GM23338 (cell line): ENCODE data around the gene RNU5D-1.

Experiments used
- CREB1 ChIP-seq: fragments of 250-450 bp; sonication (Bioruptor Pico); IDR thresholded peaks from 2 replicates; pipeline ENCODE4 v1.5.0; 2020; ENCODE audit warnings: low read depth, mild to moderate bottlenecking, moderate library complexity
- EZH2 ChIP-seq: fragments of 200-600 bp; sonication (generic); IDR thresholded peaks from one replicate; pipeline ENCODE4 v1.8.0; 2017; ENCODE audit warnings: antibody characterized with exemption, mild to moderate bottlenecking, low read depth; ENCODE audit not compliant: unreplicated experiment
- NANOG ChIP-seq: IDR thresholded peaks from 2 replicates; pipeline ENCODE4 v1.6.1; 2016; ENCODE audit warnings: antibody characterized with exemption, borderline replicate concordance
- POLR2AphosphoS5 ChIP-seq: IDR thresholded peaks from 2 replicates; pipeline ENCODE4 v1.6.1; 2016; ENCODE audit warnings: antibody characterized with exemption, low read depth
- TF ChIP-seq, protein P1 (sequence below), 2 experiments: fragments of 200-600 bp in 1 of 2; sonication (generic) in 1 of 2; conservative IDR thresholded peaks; 2 replicates each; pipeline versions ENCODE4 v1.5.1 to v1.6.1; 2016 to 2017; ENCODE audit warnings: antibody characterized with exemption in 2 of 2, low read depth in 2 of 2, mild to moderate bottlenecking in 2 of 2, moderate library complexity in 1 of 2

DNA sequence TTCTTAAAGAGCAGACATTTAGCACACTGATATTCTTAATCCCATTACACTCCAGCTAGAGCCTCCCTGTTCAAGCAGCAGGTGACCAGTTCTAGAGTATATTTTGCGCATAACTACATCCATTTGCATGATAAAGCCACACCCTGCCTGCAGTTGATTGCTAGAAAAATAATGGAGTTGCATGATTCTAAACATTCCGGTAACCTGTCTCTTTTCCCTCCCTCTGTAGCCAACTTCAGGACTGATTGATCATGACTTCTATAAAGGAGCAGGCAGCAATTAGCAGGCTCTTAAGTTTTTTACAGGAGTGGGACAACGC is 41.6 kb downstream of the RNU5D-1 start:
- no peak for TF ChIP-seq POLR2AphosphoS5
- no peak for TF ChIP-seq NANOG
- TF ChIP-seq, protein P1, sequence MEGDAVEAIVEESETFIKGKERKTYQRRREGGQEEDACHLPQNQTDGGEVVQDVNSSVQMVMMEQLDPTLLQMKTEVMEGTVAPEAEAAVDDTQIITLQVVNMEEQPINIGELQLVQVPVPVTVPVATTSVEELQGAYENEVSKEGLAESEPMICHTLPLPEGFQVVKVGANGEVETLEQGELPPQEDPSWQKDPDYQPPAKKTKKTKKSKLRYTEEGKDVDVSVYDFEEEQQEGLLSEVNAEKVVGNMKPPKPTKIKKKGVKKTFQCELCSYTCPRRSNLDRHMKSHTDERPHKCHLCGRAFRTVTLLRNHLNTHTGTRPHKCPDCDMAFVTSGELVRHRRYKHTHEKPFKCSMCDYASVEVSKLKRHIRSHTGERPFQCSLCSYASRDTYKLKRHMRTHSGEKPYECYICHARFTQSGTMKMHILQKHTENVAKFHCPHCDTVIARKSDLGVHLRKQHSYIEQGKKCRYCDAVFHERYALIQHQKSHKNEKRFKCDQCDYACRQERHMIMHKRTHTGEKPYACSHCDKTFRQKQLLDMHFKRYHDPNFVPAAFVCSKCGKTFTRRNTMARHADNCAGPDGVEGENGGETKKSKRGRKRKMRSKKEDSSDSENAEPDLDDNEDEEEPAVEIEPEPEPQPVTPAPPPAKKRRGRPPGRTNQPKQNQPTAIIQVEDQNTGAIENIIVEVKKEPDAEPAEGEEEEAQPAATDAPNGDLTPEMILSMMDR (conservative IDR thresholded peaks at IDR 0.05; ENCODE audit: low read depth in 2 of 2), result no peak
- no peak for TF ChIP-seq EZH2
- no peak for TF ChIP-seq CREB1 (CRISPR knock-in tag)
